Mesothelial cell of epicardium (in vitro differentiated cells): ENCODE measurements around the gene KRAS. TPM values are rescaled to one million over a fixed set of nuclear protein-coding genes. Genes with fewer than 3 reads are reported as not detected.

Experiments used
- DNase-seq, 2 experiments: peaks; one replicate each; pipeline ENCODE4 v3.0.0; 2021; ENCODE audit warnings: low spot score in 2 of 2; ENCODE audit not compliant: unreplicated experiment in 2 of 2
- H3K27ac Mint-ChIP-seq: 2 replicates; pipeline ENCODE4 v1.8.0; 2021; ENCODE audit warnings: mixed read lengths
- H3K27me3 Mint-ChIP-seq: 2 replicates; pipeline ENCODE4 v1.8.0; 2021; ENCODE audit warnings: low read depth, mixed read lengths
- H3K36me3 Mint-ChIP-seq: 2 replicates; pipeline ENCODE4 v1.8.0; 2021; ENCODE audit warnings: mixed read lengths
- H3K4me1 Mint-ChIP-seq: 2 replicates; pipeline ENCODE4 v1.8.0; 2021; ENCODE audit warnings: mixed read lengths
- H3K4me3 Mint-ChIP-seq: 2 replicates; pipeline ENCODE4 v1.8.0; 2021; ENCODE audit warnings: mild to moderate bottlenecking, moderate library complexity, mixed read lengths
- H3K9me3 Mint-ChIP-seq: 2 replicates; pipeline ENCODE4 v1.8.0; 2021; ENCODE audit warnings: mixed read lengths
- total RNA-seq: library from RNA; stranded (reverse); gene quantifications from 3 replicates; pipeline ENCODE4 v1.2.1, GENCODE V29; 2021
- TF ChIP-seq, protein P1 (sequence below): fragments of 200-600 bp; sonication (generic); IDR thresholded peaks from one replicate; pipeline ENCODE4 v1.5.0; 2021; ENCODE audit warnings: antibody characterized with exemption; ENCODE audit not compliant: unreplicated experiment

KRAS gene
- total RNA-seq, 1 donor from 2014 or later, result 37.9 TPM

DNA sequence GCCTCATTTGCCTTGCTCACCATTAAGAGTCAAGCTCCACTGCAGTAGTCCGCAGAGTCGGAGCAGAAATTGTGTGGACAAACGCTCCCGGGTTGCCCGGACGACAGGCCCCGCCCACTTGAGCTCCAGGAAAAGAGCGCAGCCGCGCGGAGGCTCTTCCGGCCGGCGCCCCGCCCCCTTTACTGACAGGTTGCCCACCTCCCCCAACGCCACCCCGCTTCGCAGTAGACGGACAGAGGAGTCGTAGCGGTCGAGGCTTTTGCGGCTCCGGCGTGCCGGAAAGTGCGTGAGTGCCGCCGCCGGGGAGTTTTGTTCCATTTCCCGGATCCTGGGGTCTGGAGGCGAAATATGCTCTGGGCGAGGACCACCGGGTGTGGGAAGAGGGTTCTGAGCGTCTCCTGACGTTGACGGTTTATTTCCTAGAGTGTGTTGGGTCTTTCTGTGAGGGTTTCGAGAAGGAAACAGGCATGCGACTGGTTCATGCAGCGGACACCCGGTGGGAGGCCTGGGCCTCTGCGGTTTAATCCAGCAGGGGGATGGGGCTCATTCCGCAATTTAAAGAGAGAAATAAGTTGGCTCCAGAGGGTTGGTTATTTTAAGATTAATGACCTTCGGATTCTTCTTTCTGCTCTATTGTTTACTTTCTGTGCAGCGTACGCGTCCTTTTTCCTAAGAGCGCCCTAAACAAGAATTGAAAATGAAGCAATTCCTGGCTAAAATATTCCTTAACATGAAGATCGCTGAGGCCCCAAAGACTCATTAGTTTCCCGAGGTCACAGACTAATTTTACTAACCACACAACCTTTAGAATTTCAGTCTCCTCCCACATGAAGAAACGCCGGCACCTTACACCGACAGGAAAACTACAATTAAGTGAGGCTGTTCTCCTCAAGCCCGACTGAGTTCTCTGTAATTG, 55.4 kb downstream of the KRAS start, which contains the start of the genes DNAI7 and ETFRF1:
Gene DNAI7 (minus strand): TSS at position 105 of the 916 bp plus-strand sequence. CDS start 82 bp downstream, at position 23.
Gene ETFRF1 (plus strand): TSS at position 182 of the 916 bp plus-strand sequence. CDS start 8,720 bp downstream, outside the sequence.
- Mint-ChIP-seq H3K4me1 (peaks cover 22% of the 10 kb centered on the region), H3K4me3 (peak within 1 kb of the TSS; percentile 93), H3K36me3 (peaks cover 4% of the 10 kb centered on the region), H3K27ac (peak within 1 kb of the TSS; percentile 98), H3K9me3 (no peaks in the 10 kb centered on the region), H3K27me3 (no peaks in the 10 kb centered on the region)
- DNase-seq, result peak; percentile 98 to 99
- TF ChIP-seq, protein P1, sequence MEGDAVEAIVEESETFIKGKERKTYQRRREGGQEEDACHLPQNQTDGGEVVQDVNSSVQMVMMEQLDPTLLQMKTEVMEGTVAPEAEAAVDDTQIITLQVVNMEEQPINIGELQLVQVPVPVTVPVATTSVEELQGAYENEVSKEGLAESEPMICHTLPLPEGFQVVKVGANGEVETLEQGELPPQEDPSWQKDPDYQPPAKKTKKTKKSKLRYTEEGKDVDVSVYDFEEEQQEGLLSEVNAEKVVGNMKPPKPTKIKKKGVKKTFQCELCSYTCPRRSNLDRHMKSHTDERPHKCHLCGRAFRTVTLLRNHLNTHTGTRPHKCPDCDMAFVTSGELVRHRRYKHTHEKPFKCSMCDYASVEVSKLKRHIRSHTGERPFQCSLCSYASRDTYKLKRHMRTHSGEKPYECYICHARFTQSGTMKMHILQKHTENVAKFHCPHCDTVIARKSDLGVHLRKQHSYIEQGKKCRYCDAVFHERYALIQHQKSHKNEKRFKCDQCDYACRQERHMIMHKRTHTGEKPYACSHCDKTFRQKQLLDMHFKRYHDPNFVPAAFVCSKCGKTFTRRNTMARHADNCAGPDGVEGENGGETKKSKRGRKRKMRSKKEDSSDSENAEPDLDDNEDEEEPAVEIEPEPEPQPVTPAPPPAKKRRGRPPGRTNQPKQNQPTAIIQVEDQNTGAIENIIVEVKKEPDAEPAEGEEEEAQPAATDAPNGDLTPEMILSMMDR, result no peak

DNA sequence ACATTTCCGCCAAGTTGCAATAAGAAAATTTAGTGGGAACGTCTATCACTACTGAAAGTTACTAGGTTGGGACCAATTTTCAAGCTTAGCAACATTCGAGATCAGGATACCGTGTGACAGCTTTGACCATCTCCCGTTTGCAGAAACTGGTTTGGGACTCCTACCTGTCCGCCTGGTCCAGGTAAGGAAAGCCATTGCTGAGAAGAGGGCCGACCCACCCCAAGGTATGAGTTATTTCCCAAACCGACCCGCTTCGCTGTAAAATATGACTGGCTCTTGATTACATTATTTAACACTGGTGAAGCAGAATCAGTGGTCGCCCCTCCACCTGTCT, 56.0 kb downstream of the KRAS start:
- H3K4me1 Mint-ChIP-seq, result peaks cover 22% of the 10 kb centered on the region
- H3K36me3 Mint-ChIP-seq, result no peaks in the 10 kb centered on the region
- H3K4me3 Mint-ChIP-seq, result peak overlapping the region; percentile 93
- DNase-seq, result no peak
- no peaks in the 10 kb centered on the region for H3K27me3 Mint-ChIP-seq
- TF ChIP-seq, protein P1, result no peak
- H3K27ac Mint-ChIP-seq, result peak overlapping the region; percentile 98
- no peaks in the 10 kb centered on the region for H3K9me3 Mint-ChIP-seq

DNA sequence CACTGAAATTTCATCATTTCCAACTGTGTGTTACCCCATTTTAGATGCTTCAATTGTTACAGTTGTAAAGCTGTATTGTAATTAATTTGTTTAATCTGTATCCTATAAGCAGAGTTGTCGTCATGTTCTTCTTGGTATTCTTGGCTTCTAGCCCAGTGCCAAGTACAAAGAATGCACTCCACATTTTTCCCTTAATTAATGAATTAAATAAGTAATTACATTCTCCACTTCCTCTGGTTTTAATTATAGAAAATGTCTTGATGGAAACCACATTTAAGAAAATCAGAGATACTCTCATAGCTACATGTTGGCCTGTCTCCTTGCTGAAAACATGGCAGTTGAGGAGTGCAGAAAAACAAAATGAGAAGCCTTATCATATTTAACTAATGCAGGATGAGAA, 56.5 kb downstream of the KRAS start:
- Mint-ChIP-seq H3K36me3 (no peaks in the 10 kb centered on the region), H3K4me3 (peak overlapping the region; percentile 93), H3K4me1 (peaks cover 22% of the 10 kb centered on the region), H3K9me3 (no peaks in the 10 kb centered on the region), H3K27ac (peak overlapping the region; percentile 98), H3K27me3 (no peaks in the 10 kb centered on the region)
- DNase-seq, result no peak
- TF ChIP-seq, protein P1, result no peak

DNA sequence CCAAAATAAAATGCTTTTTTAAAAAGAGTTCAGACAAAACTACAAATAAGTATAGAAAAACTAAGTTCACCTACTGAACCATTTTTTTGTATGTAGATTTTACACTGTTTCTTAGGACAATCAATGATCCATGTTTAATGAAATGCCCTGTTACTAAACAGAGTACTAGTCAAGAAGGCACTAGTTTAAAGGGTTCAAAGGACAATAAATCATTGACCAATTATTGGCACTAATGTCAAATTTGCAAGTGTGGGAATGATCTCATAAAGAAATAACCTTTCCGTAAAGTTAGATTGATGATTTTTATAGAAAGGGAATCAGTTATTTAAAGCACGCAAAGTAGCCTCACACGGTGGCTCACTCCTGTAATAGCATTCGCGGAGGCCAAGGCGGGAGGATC, 59.9 kb downstream of the KRAS start:
- Mint-ChIP-seq H3K27ac (no peak overlapping the region), H3K4me1 (peaks cover 17% of the 10 kb centered on the region), H3K27me3 (no peaks in the 10 kb centered on the region), H3K4me3 (no peak overlapping the region), H3K36me3 (no peaks in the 10 kb centered on the region), H3K9me3 (no peaks in the 10 kb centered on the region)
- DNase-seq, result no peak
- TF ChIP-seq, protein P1, result no peak

DNA sequence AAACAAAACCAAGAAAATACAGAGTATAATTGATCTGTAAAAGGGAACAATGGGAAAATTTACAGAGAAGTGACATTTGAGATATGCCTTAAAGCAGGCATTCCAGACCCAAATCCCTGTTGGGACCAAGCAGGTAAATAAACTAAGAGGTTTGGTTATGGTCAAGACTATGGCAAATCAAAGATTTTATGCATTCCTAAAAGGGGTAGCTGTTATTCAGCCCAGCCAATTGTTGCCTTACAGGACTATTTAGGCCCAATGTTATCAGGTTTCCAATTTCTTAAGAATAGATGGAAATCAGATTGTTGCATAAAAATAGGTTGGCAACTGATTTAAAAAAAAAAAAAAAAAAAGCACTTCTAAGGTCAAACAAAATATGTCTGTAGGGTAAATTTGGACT, 61.1 kb downstream of the KRAS start:
- Mint-ChIP-seq H3K4me1 (peaks cover 11% of the 10 kb centered on the region), H3K27me3 (no peaks in the 10 kb centered on the region), H3K27ac (no peak overlapping the region), H3K4me3 (no peak overlapping the region), H3K36me3 (no peaks in the 10 kb centered on the region), H3K9me3 (no peaks in the 10 kb centered on the region)
- TF ChIP-seq, protein P1, result no peak
- no peak for DNase-seq
